ENCODE measurements around the gene EGLN3. TPM values are rescaled to one million over a fixed set of nuclear protein-coding genes. Genes with fewer than 3 reads are reported as not detected.

Gene EGLN3
- total and polyA plus RNA-seq, 2 of the 13 experiments (the other 11 are each of a cell fraction or from before 2014, with no cell fraction given), result 0.18 to 27.3 TPM

- TF ChIP-seq ZNF512B (CRISPR knock-in tag; IDR thresholded peaks at IDR 0.05; ENCODE audit: borderline replicate concordance) (peak; percentile 88; the same call in 1 of the 2 replicates), NR2F6 (IDR thresholded peaks at IDR 0.05) (peak; percentile 92), NR2F6 (CRISPR knock-in tag; IDR thresholded peaks at IDR 0.05) (peak; percentile 79), SOX5 (CRISPR knock-in tag; IDR thresholded peaks at IDR 0.05; ENCODE audit: borderline replicate concordance) (peak; percentile 86), ZNF431 (CRISPR knock-in tag; IDR thresholded peaks at IDR 0.05; ENCODE audit: borderline replicate concordance, low read depth) (peak; percentile 78; the same call in 1 of the 2 replicates), HHEX (CRISPR knock-in tag; IDR thresholded peaks at IDR 0.05) (peak; percentile 99), ZNF614 (CRISPR knock-in tag; IDR thresholded peaks at IDR 0.05; ENCODE audit: borderline replicate concordance) (peak; percentile 75; the same call in 1 of the 2 replicates), SAP130 (CRISPR knock-in tag; IDR thresholded peaks at IDR 0.05; ENCODE audit: low read depth) (peak; percentile 61), ZNF317 (CRISPR knock-in tag; IDR thresholded peaks at IDR 0.05) (peak; percentile 94), CREM (IDR thresholded peaks at IDR 0.05) (peak; percentile 81), CREM (CRISPR knock-in tag; IDR thresholded peaks at IDR 0.05) (no peak), NFIC (IDR thresholded peaks at IDR 0.05; ENCODE audit: low read length) (peak; percentile 88; the same call in 1 of the 2 replicates), NR2C2 (CRISPR knock-in tag; IDR thresholded peaks at IDR 0.05; ENCODE audit: borderline replicate concordance) (no peak), MIER3 (CRISPR knock-in tag; IDR thresholded peaks at IDR 0.05; ENCODE audit: borderline replicate concordance) (peak; percentile 83; the same call in 1 of the 2 replicates), ZNF709 (CRISPR knock-in tag; IDR thresholded peaks at IDR 0.05) (peak; percentile 78), PPARG (CRISPR knock-in tag; conservative IDR thresholded peaks at IDR 0.05) (peak; percentile 57; the same call in 1 of the 2 replicates), ZNF772 (CRISPR knock-in tag; IDR thresholded peaks at IDR 0.05) (no peak), TCF7 (IDR thresholded peaks at IDR 0.05; ENCODE audit: low read depth) (peak; percentile 81), REST (IDR thresholded peaks at IDR 0.05; ENCODE audit: borderline replicate concordance in 1 of 2, low read depth in 1 of 2, low read length in 2 of 2) (peak in 1 of 2 experiments; percentile 72; a peak in 1 of 4 replicates), ZBTB25 (CRISPR knock-in tag; IDR thresholded peaks at IDR 0.05) (peak; percentile 58; the same call in 1 of the 2 replicates), NONO (IDR thresholded peaks at IDR 0.05) (no peak), NONO (CRISPR knock-in tag; conservative IDR thresholded peaks at IDR 0.05) (0 out of 2 replicates have a peak, but pooled peaks have one; percentile 36), HOMEZ (CRISPR knock-in tag; IDR thresholded peaks at IDR 0.05; ENCODE audit: low read depth) (peak; percentile 88; the same call in 1 of the 2 replicates)
These were observed 51.0 kb downstream of the EGLN3 start (continued) for GRCh38 chr14:33899723-33900341.
